ENCODE results near the gene EPM2AIP1. TPM values are rescaled to one million over a fixed set of nuclear protein-coding genes. Genes with fewer than 3 reads are reported as not detected.

The EPM2AIP1 gene
- total and polyA plus RNA-seq, 9 of the 15 experiments (the other 6 are each of a cell fraction or from before 2014, with no cell fraction given), result 6.7 to 44.8 (median 25.2) TPM

- TF ChIP-seq ARID4B (CRISPR knock-in tag; IDR thresholded peaks at IDR 0.05) (no peak), NKRF (IDR thresholded peaks at IDR 0.05; ENCODE audit: borderline replicate concordance) (peak; percentile 73; the same call in 1 of the 2 replicates), SMAD4 (CRISPR knock-in tag; conservative IDR thresholded peaks at IDR 0.05) (peak; percentile 81), CBFA2T2 (conservative IDR thresholded peaks at IDR 0.05) (peak; percentile 99), PKNOX1 (IDR thresholded peaks at IDR 0.05) (peak; percentile 97), FIP1L1 (IDR thresholded peaks at IDR 0.05; ENCODE audit: low read depth, low read length, poor library complexity, severe bottlenecking) (no peak), CBX3 (IDR thresholded peaks at IDR 0.05; ENCODE audit: borderline replicate concordance in 1 of 2, low read length in 2 of 2) (no peak; a peak in 1 of 3 replicates), MTA3 (IDR thresholded peaks at IDR 0.05; ENCODE audit: borderline replicate concordance) (peak; percentile 93), ELK1 (CRISPR knock-in tag; IDR thresholded peaks at IDR 0.05) (no peak), LCOR (CRISPR knock-in tag; IDR thresholded peaks at IDR 0.05) (peak; percentile 98), EHMT2 (IDR thresholded peaks at IDR 0.05) (peak; percentile 79), CREBBP (IDR thresholded peaks at IDR 0.05; ENCODE audit: low read depth, low read length) (no peak), MIER1 (IDR thresholded peaks at IDR 0.05; ENCODE audit: low read depth) (peak; percentile 77), MNT (conservative IDR thresholded peaks at IDR 0.05) (peak; percentile 42 to 77; a peak in 3 of 4 replicates), EP300 (IDR thresholded peaks at IDR 0.05; ENCODE audit: low read length) (peak; percentile 99), SIX5 (IDR thresholded peaks at IDR 0.05; ENCODE audit: borderline replicate concordance in 1 of 2, insufficient read depth in 1 of 2, low read depth in 1 of 2, low read length in 2 of 2) (no peak)
Observed at GRCh38 chr3:36957862-36958686, 34.9 kb downstream of the EPM2AIP1 start (continued).
